HL-60 (cell line): Measurements from ENCODE around the gene TIMM50.

Experiments used
- GABPA ChIP-seq: IDR thresholded peaks from 2 replicates; pipeline ENCODE4 v1.6.1; 2012; ENCODE audit warnings: low read depth
- POLR2AphosphoS5 ChIP-seq: IDR thresholded peaks from 2 replicates; pipeline ENCODE4 v1.6.1; 2012; ENCODE audit warnings: low read depth
- TF ChIP-seq, protein P1 (sequence below): IDR thresholded peaks from one replicate; pipeline ENCODE4 v1.5.1; 2011; ENCODE audit warnings: low read length, control low read depth, inconsistent platforms; ENCODE audit not compliant: insufficient read depth
- TF ChIP-seq, protein P2 (sequence below): IDR thresholded peaks from 2 replicates; pipeline ENCODE4 v1.6.1; 2012; ENCODE audit warnings: low read depth; ENCODE audit not compliant: insufficient replicate concordance

GRCh38 chr19:39492225-39492624, 11.6 kb downstream of the TIMM50 start:
- TF ChIP-seq GABPA: no peak
- TF ChIP-seq POLR2AphosphoS5: no peak
- TF ChIP-seq, protein P1, sequence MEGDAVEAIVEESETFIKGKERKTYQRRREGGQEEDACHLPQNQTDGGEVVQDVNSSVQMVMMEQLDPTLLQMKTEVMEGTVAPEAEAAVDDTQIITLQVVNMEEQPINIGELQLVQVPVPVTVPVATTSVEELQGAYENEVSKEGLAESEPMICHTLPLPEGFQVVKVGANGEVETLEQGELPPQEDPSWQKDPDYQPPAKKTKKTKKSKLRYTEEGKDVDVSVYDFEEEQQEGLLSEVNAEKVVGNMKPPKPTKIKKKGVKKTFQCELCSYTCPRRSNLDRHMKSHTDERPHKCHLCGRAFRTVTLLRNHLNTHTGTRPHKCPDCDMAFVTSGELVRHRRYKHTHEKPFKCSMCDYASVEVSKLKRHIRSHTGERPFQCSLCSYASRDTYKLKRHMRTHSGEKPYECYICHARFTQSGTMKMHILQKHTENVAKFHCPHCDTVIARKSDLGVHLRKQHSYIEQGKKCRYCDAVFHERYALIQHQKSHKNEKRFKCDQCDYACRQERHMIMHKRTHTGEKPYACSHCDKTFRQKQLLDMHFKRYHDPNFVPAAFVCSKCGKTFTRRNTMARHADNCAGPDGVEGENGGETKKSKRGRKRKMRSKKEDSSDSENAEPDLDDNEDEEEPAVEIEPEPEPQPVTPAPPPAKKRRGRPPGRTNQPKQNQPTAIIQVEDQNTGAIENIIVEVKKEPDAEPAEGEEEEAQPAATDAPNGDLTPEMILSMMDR: no peak
- TF ChIP-seq, protein P2, sequence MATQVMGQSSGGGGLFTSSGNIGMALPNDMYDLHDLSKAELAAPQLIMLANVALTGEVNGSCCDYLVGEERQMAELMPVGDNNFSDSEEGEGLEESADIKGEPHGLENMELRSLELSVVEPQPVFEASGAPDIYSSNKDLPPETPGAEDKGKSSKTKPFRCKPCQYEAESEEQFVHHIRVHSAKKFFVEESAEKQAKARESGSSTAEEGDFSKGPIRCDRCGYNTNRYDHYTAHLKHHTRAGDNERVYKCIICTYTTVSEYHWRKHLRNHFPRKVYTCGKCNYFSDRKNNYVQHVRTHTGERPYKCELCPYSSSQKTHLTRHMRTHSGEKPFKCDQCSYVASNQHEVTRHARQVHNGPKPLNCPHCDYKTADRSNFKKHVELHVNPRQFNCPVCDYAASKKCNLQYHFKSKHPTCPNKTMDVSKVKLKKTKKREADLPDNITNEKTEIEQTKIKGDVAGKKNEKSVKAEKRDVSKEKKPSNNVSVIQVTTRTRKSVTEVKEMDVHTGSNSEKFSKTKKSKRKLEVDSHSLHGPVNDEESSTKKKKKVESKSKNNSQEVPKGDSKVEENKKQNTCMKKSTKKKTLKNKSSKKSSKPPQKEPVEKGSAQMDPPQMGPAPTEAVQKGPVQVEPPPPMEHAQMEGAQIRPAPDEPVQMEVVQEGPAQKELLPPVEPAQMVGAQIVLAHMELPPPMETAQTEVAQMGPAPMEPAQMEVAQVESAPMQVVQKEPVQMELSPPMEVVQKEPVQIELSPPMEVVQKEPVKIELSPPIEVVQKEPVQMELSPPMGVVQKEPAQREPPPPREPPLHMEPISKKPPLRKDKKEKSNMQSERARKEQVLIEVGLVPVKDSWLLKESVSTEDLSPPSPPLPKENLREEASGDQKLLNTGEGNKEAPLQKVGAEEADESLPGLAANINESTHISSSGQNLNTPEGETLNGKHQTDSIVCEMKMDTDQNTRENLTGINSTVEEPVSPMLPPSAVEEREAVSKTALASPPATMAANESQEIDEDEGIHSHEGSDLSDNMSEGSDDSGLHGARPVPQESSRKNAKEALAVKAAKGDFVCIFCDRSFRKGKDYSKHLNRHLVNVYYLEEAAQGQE: no peak
